ENCODE measurements around the gene TNRC6C. TPM values are rescaled to one million over a fixed set of nuclear protein-coding genes. Genes with fewer than 3 reads are reported as not detected.

Gene TNRC6C
- total and polyA plus RNA-seq, 2 of the 13 experiments (the other 11 are each of a cell fraction or from before 2014, with no cell fraction given), result 0.66 to 4.9 TPM

DNA sequence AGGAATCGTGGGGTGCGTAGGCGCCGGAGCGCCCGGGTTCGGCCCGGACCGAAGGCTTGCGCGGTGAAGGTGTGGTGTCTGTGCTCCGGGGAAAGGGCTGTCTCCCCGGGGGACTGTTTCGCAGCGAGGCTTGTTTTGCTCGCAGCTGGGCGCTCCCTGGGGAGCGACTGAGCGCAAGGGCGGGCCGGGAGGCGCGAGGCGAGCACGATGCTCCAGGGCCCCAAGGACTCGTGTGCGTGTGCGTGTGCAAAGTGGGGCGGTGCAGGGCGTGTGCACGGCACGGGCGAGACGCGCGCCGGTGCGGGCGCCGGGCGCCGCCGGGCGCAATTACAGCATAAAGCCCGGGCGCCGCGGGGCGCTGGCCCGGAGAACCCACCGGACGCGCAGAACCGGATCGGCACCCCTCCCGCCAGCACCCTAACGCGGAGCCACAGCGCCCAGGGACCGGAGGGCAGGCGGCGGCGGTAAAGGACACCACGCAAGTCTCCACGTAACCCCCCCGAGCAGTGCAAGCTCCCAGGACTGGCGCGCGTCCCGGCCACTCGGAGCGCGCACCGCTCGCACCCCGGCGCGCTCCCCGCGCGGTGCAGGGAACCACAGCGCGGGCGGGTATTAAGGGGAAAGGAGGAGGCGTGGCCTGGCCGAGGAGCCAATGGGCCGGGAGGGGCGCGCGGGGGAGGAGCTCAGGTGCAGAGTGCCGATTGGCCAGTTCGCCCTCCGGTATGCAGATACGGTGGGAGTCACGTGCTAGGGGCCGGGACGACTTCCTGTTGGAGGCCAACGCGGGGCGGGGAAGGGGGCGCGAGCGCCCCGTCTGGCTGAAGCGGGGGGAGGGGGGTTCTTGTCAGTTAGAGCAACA is at the start of gene TNRC6C (continued):
- TF ChIP-seq ZNF772 (CRISPR knock-in tag; IDR thresholded peaks at IDR 0.05) (peak; percentile 88), ZFP36L1 (CRISPR knock-in tag; IDR thresholded peaks at IDR 0.05) (no peak; the same call in 1 of the 2 replicates), SP2 (CRISPR knock-in tag; IDR thresholded peaks at IDR 0.05) (peak; percentile 76), ZNF558 (CRISPR knock-in tag; IDR thresholded peaks at IDR 0.05; ENCODE audit: borderline replicate concordance) (peak; percentile 85; the same call in 1 of the 2 replicates), GTF2F1 (IDR thresholded peaks at IDR 0.05; ENCODE audit: low read length) (no peak), ZNF460 (CRISPR knock-in tag; IDR thresholded peaks at IDR 0.05; ENCODE audit: borderline replicate concordance) (peak; percentile 13; the same call in 1 of the 2 replicates), RFX3 (CRISPR knock-in tag; IDR thresholded peaks at IDR 0.05) (no peak), MXI1 (IDR thresholded peaks at IDR 0.05; ENCODE audit: borderline replicate concordance, low read depth, low read length) (peak; percentile 28; the same call in 2 of the 3 replicates), KLF15 (CRISPR knock-in tag; IDR thresholded peaks at IDR 0.05; ENCODE audit: borderline replicate concordance) (peak; percentile 66; the same call in 1 of the 2 replicates), FOXP4 (CRISPR knock-in tag; IDR thresholded peaks at IDR 0.05) (peak; percentile 69; the same call in 1 of the 2 replicates), ZNF138 (CRISPR knock-in tag; IDR thresholded peaks at IDR 0.05; ENCODE audit: low read depth) (no peak; the same call in 1 of the 2 replicates), JDP2 (CRISPR knock-in tag; IDR thresholded peaks at IDR 0.05; ENCODE audit: borderline replicate concordance) (no peak; the same call in 1 of the 2 replicates), TIGD3 (CRISPR knock-in tag; IDR thresholded peaks at IDR 0.05; ENCODE audit: borderline replicate concordance) (no peak), EED (CRISPR knock-in tag; IDR thresholded peaks at IDR 0.05) (peak; percentile 97)
- TF ChIP-seq, protein P1, sequence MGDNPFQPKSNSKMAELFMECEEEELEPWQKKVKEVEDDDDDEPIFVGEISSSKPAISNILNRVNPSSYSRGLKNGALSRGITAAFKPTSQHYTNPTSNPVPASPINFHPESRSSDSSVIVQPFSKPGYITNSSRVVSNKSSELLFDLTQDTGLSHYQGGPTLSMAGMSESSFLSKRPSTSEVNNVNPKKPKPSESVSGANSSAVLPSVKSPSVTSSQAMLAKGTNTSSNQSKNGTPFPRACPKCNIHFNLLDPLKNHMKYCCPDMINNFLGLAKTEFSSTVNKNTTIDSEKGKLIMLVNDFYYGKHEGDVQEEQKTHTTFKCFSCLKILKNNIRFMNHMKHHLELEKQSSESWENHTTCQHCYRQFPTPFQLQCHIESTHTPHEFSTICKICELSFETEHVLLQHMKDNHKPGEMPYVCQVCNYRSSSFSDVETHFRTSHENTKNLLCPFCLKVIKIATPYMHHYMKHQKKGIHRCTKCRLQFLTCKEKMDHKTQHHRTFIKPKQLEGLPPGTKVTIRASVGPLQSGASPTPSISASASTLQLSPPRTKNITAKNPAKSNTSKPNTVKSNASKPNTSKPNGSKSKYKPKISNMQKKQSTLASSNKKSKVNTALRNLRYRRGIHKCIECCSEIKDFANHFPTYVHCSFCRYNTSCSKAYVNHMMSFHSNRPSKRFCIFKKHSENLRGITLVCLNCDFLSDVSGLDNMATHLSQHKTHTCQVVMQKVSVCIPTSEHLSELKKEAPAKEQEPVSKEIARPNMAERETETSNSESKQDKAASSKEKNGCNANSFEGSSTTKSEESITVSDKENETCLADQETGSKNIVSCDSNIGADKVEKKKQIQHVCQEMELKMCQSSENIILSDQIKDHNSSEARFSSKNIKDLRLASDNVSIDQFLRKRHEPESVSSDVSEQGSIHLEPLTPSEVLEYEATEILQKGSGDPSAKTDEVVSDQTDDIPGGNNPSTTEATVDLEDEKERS (CRISPR knock-in tag; IDR thresholded peaks at IDR 0.05), result no peak
